Peyer's patch (tissue), 4 donors: ENCODE data around the gene ZP2.

Experiments used
- CTCF ChIP-seq, 6 experiments: fragments of 450-650 bp in 4 of 6; fragments of 200-600 bp in 2 of 6; sonication (generic) in 1 of 6; IDR thresholded peaks; one replicate each; pipeline ENCODE4 v1.5.1; 2017 to 2019; ENCODE audit warnings: antibody characterized with exemption in 6 of 6, mild to moderate bottlenecking in 3 of 6, moderate library complexity in 1 of 6
- POLR2A ChIP-seq, 2 donors: fragments of 450-650 bp; IDR thresholded peaks; one replicate each; pipeline ENCODE4 v1.5.1; 2017; ENCODE audit warnings: antibody characterized with exemption in 2 of 2, mild to moderate bottlenecking in 2 of 2, moderate library complexity in 2 of 2

GRCh38 chr16:21203155-21203797 lies 8.1 kb downstream of the ZP2 start:
- no peak for TF ChIP-seq CTCF (IDR thresholded peaks at IDR 0.05)
- no peak for TF ChIP-seq POLR2A (IDR thresholded peaks at IDR 0.05)
